OCI-LY7 (cell line): Measurements from ENCODE around the gene NFKBIE. TPM values are rescaled to one million over a fixed set of nuclear protein-coding genes. Genes with fewer than 3 reads are reported as not detected.

Experiments
- BruUV-seq: library from RNA; stranded (reverse); fragments of 400-500 nt; replicated peaks from 2 replicates; lab custom pipeline; 2021; lab: Mats Ljungman, UMichigan
- CTCF ChIA-PET: fragments of 300-600 bp; sonication (Branson Sonifier 250); formaldehyde crosslinking; loops from one replicate; lab custom pipeline; 2022; ENCODE audit warnings: antibody characterized with exemption; ENCODE audit not compliant: unreplicated experiment; lab: Charles Lee
- POLR2A ChIA-PET: fragments of 300-600 bp; sonication (Branson Sonifier 250); formaldehyde crosslinking; loops from one replicate; lab custom pipeline; 2022; ENCODE audit warnings: antibody characterized with exemption; lab: Charles Lee
- DNase-seq: peaks from one replicate; pipeline ENCODE4 v3.0.0-alpha.2; 2015; ENCODE audit warnings: low spot score
- H2AFZ ChIP-seq: fragments of 200-600 bp; sonication (generic), shearing (Covaris generic); 2 replicates; pipeline ENCODE4 v1.6.1; 2014; ENCODE audit warnings: mild to moderate bottlenecking, antibody characterized with exemption, low read length, moderate library complexity
- H3K27ac ChIP-seq: fragments of 200-600 bp; sonication (generic); 2 replicates; pipeline ENCODE4 v1.5.1; 2014; ENCODE audit warnings: mixed run types, low read depth, mild to moderate bottlenecking, moderate library complexity, low read length, inconsistent platforms; ENCODE audit not compliant: poor library complexity, severe bottlenecking
- H3K36me3 ChIP-seq: fragments of 200-600 bp; sonication (generic); 2 replicates; pipeline ENCODE4 v1.6.1; 2014; ENCODE audit warnings: mild to moderate bottlenecking, antibody characterized with exemption, low read length, moderate library complexity, mixed read lengths; ENCODE audit not compliant: insufficient read depth
- H3K4me1 ChIP-seq: fragments of 200-600 bp; sonication (generic); 2 replicates; pipeline ENCODE4 v1.5.1; 2014; ENCODE audit warnings: mild to moderate bottlenecking, low read length; ENCODE audit not compliant: insufficient read depth, poor library complexity, severe bottlenecking
- H3K4me2 ChIP-seq: fragments of 200-600 bp; sonication (generic); 2 replicates; pipeline ENCODE4 v1.6.1; 2014; ENCODE audit warnings: mild to moderate bottlenecking, low read length
- H3K4me3 ChIP-seq: fragments of 200-600 bp; sonication (generic); 2 replicates; pipeline ENCODE4 v1.5.1; 2014; ENCODE audit warnings: mild to moderate bottlenecking, low read depth, low read length; ENCODE audit not compliant: poor library complexity, severe bottlenecking
- H3K79me2 ChIP-seq: fragments of 200-600 bp; sonication (generic); 2 replicates; pipeline ENCODE4 v1.6.1; 2016; ENCODE audit warnings: low read depth, mild to moderate bottlenecking, low read length, moderate library complexity, mixed read lengths; ENCODE audit not compliant: insufficient read depth
- H3K9me2 ChIP-seq: fragments of 200-600 bp; sonication (generic); 2 replicates; pipeline ENCODE4 v1.6.1; 2016; ENCODE audit warnings: mild to moderate bottlenecking, low read length, mixed read lengths; ENCODE audit not compliant: insufficient read depth
- H3K9me3 ChIP-seq: fragments of 200-600 bp; sonication (generic); 2 replicates; pipeline ENCODE4 v1.6.1; 2014; ENCODE audit warnings: mild to moderate bottlenecking, mixed run types, low read length, mixed read lengths
- H4K20me1 ChIP-seq: fragments of 200-600 bp; sonication (generic); 2 replicates; pipeline ENCODE4 v1.6.1; 2014; ENCODE audit warnings: mild to moderate bottlenecking, antibody characterized with exemption, low read length, moderate library complexity, mixed read lengths; ENCODE audit not compliant: insufficient read depth
- EZH2phosphoT487 ChIP-seq: fragments of 200-600 bp; sonication (generic); IDR thresholded peaks from 2 replicates; pipeline ENCODE4 v1.6.1; 2018; ENCODE audit warnings: low read depth, borderline replicate concordance, mild to moderate bottlenecking, mixed run types, antibody characterized with exemption, low read length, moderate library complexity, mixed read lengths
- intact Hi-C: fragments of 100-400 bp; cut with micrococcal nuclease; formaldehyde crosslinking; loops from one replicate; pipeline ENCODE4 v1.10.0; 2022; ENCODE audit not compliant: unreplicated experiment
- total RNA-seq, 2 experiments: library from RNA; depleted of rRNA in 1 of 2; stranded (reverse); fragments of >200 nt in 1 of 2; shearing (Covaris generic) in 1 of 2; gene quantifications; 2 replicates each; pipeline ENCODE4 v1.2.3, GENCODE V29; 2014 to 2022
- TF ChIP-seq, protein P1 (sequence below): fragments of 200-600 bp; sonication (generic); conservative IDR thresholded peaks from 2 replicates; pipeline ENCODE4 v1.5.1; 2014; ENCODE audit warnings: mild to moderate bottlenecking, antibody characterized with exemption, low read length, moderate library complexity, mixed read lengths

NFKBIE gene
- total RNA-seq, 2 experiments from 2014 or later = 24.8 to 43.1 TPM

DNA sequence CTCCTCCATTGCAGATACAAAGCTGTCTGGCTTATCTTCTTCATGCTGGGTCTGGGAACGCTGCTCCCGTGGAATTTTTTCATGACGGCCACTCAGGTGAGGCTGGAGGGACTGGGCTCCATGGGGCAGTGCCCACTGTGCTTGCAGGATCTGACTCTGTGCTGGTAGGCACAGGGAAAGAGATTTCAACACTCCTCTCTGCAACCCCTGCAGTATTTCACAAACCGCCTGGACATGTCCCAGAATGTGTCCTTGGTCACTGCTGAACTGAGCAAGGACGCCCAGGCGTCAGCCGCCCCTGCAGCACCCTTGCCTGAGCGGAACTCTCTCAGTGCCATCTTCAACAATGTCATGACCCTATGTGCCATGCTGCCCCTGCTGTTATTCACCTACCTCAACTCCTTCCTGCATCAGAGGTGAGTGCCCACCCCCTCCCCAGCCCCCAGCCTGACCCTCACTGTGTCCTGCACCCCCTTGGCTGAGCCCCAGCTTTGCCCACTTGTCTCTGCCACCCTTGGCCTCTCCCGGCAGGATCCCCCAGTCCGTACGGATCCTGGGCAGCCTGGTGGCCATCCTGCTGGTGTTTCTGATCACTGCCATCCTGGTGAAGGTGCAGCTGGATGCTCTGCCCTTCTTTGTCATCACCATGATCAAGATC is 35.8 kb downstream of the NFKBIE start:
- no peak for DNase-seq
- intact Hi-C loops = loop anchor here (10.0 kb wide), 2 partner anchors 455 to 525 kb away; partner anchors contain the start of gene VEGFA
- Histone ChIP-seq H3K9me2 (no peaks in the 10 kb centered on the region), H3K27ac (no peak overlapping the region), H3K9me3 (no peaks in the 10 kb centered on the region), H3K4me3 (no peak overlapping the region), H3K79me2 (peaks cover 20% of the 10 kb centered on the region), H4K20me1 (peaks cover 6% of the 10 kb centered on the region), H3K36me3 (peaks cover 70% of the 10 kb centered on the region), H2AFZ (no peak overlapping the region), H3K4me1 (peaks cover 34% of the 10 kb centered on the region), H3K4me2 (no peak overlapping the region)
- BruUV-seq = no TSS peak
- TF ChIP-seq EZH2phosphoT487 = no peak
- TF ChIP-seq, protein P1, sequence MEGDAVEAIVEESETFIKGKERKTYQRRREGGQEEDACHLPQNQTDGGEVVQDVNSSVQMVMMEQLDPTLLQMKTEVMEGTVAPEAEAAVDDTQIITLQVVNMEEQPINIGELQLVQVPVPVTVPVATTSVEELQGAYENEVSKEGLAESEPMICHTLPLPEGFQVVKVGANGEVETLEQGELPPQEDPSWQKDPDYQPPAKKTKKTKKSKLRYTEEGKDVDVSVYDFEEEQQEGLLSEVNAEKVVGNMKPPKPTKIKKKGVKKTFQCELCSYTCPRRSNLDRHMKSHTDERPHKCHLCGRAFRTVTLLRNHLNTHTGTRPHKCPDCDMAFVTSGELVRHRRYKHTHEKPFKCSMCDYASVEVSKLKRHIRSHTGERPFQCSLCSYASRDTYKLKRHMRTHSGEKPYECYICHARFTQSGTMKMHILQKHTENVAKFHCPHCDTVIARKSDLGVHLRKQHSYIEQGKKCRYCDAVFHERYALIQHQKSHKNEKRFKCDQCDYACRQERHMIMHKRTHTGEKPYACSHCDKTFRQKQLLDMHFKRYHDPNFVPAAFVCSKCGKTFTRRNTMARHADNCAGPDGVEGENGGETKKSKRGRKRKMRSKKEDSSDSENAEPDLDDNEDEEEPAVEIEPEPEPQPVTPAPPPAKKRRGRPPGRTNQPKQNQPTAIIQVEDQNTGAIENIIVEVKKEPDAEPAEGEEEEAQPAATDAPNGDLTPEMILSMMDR = no peak
- ChIA-PET CTCF (no interaction called here), POLR2A (interaction anchor here (0.6 kb wide), 1 partner anchor 13 kb away, joined by 5 read pairs; no protein-coding TSS in a partner anchor)

- H3K4me3 ChIP-seq = no peak overlapping the region
- CTCF ChIA-PET = no interaction called here
- peaks cover 34% of the 10 kb centered on the region for H3K4me1 ChIP-seq
- H2AFZ ChIP-seq = no peak overlapping the region
- H3K36me3 ChIP-seq = peaks cover 63% of the 10 kb centered on the region
- no peak overlapping the region for H3K27ac ChIP-seq
- no peak for DNase-seq
- no peak overlapping the region for H3K4me2 ChIP-seq
- H3K9me3 ChIP-seq = no peaks in the 10 kb centered on the region
- POLR2A ChIA-PET = interaction anchor here (1.1 kb wide), 1 partner anchor 10 kb away, joined by 5 read pairs; no protein-coding TSS in a partner anchor
- peaks cover 27% of the 10 kb centered on the region for H3K79me2 ChIP-seq
- no peak for TF ChIP-seq EZH2phosphoT487
- TF ChIP-seq, protein P1 = no peak
- no TSS peak for BruUV-seq
- H4K20me1 ChIP-seq = peaks cover 10% of the 10 kb centered on the region
- intact Hi-C loops = loop anchor here (10.0 kb wide), 2 partner anchors 454 to 524 kb away; partner anchors contain the start of gene VEGFA
- no peaks in the 10 kb centered on the region for H3K9me2 ChIP-seq
These were observed 36.5 kb downstream of the NFKBIE start for GRCh38 chr6:44228836-44229235.

GRCh38 chr6:44228433-44228832 is 36.9 kb downstream of the NFKBIE start:
- intact Hi-C loops = loop anchor here (10.0 kb wide), 2 partner anchors 454 to 524 kb away; partner anchors contain the start of gene VEGFA
- Histone ChIP-seq H4K20me1 (peaks cover 10% of the 10 kb centered on the region), H3K27ac (no peak overlapping the region), H3K9me3 (no peaks in the 10 kb centered on the region), H3K4me1 (peaks cover 33% of the 10 kb centered on the region), H3K9me2 (no peaks in the 10 kb centered on the region), H3K4me2 (no peak overlapping the region), H3K36me3 (peaks cover 59% of the 10 kb centered on the region), H3K4me3 (no peak overlapping the region), H3K79me2 (peaks cover 27% of the 10 kb centered on the region), H2AFZ (no peak overlapping the region)
- TF ChIP-seq EZH2phosphoT487 = no peak
- TF ChIP-seq, protein P1 = no peak
- POLR2A ChIA-PET = interaction anchor here (0.9 to 1.1 kb wide), 2 partner anchors 10 to 14 kb away, joined by 3 to 5 read pairs; no protein-coding TSS in a partner anchor
- BruUV-seq = no TSS peak
- no peak for DNase-seq
- CTCF ChIA-PET = no interaction called here
